SU-DHL-6 (cell line): ENCODE measurements around the gene TIMM9.

Experiments
- EZH2phosphoT487 ChIP-seq: fragments of 200-600 bp; sonication (generic), shearing (Covaris generic); conservative IDR thresholded peaks from 2 replicates; pipeline ENCODE4 v1.6.1; 2018; ENCODE audit warnings: mild to moderate bottlenecking, antibody characterized with exemption, low read length, moderate library complexity, mixed read lengths
- TF ChIP-seq, protein P1 (sequence below): fragments of 200-600 bp; sonication (generic); IDR thresholded peaks from one replicate; pipeline ENCODE4 v1.5.1; 2017; ENCODE audit warnings: antibody characterized with exemption, mild to moderate bottlenecking, low read length, moderate library complexity; ENCODE audit not compliant: insufficient read depth, poor library complexity, severe bottlenecking

- TF ChIP-seq, protein P1, sequence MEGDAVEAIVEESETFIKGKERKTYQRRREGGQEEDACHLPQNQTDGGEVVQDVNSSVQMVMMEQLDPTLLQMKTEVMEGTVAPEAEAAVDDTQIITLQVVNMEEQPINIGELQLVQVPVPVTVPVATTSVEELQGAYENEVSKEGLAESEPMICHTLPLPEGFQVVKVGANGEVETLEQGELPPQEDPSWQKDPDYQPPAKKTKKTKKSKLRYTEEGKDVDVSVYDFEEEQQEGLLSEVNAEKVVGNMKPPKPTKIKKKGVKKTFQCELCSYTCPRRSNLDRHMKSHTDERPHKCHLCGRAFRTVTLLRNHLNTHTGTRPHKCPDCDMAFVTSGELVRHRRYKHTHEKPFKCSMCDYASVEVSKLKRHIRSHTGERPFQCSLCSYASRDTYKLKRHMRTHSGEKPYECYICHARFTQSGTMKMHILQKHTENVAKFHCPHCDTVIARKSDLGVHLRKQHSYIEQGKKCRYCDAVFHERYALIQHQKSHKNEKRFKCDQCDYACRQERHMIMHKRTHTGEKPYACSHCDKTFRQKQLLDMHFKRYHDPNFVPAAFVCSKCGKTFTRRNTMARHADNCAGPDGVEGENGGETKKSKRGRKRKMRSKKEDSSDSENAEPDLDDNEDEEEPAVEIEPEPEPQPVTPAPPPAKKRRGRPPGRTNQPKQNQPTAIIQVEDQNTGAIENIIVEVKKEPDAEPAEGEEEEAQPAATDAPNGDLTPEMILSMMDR = no peak
- TF ChIP-seq EZH2phosphoT487 = no peak
These were observed 11.4 kb downstream of the TIMM9 start for GRCh38 chr14:58415636-58416547.
